Measurements from ENCODE around the gene IL21R. TPM values are rescaled to one million over a fixed set of nuclear protein-coding genes. Genes with fewer than 3 reads are reported as not detected.
A peak's percentile ranks its signal among the peaks of the same experiment; 100 is the strongest.
"Not testable (repeated sequence)": the region's sequence is repeated elsewhere in the genome, so short reads cannot be mapped to it uniquely, and the experiment has no call there.

IL21R gene
- total RNA-seq, 1 donor from 2014 or later, result 167 TPM

GRCh38 chr16:27390151-27390550 lies 11.8 kb upstream of the IL21R start:
- intact Hi-C loops (cut with micrococcal nuclease), result no loop called here
- peaks cover 22% of the 10 kb centered on the region for H3K9me3 Mint-ChIP-seq
- no peaks in the 10 kb centered on the region for H3K27me3 Mint-ChIP-seq
- DNase-seq (no peak), ATAC-seq (ENCODE audit: low read depth) (no peak)
- H3K4me1 Mint-ChIP-seq, result peaks cover 22% of the 10 kb centered on the region
- H3K27ac Mint-ChIP-seq, result no peak overlapping the region
- ChIA-PET CTCF (no interaction called here), POLR2A (interaction anchor here (0.8 to 28.2 kb wide), 4 partner anchors 12 to 62 kb away, joined by 3 to 1103 read pairs (median 50); partner anchors contain the start of gene IL21R)
- H3K36me3 Mint-ChIP-seq (ENCODE audit: low read depth), result peaks cover 15% of the 10 kb centered on the region
- TF ChIP-seq, protein P1, sequence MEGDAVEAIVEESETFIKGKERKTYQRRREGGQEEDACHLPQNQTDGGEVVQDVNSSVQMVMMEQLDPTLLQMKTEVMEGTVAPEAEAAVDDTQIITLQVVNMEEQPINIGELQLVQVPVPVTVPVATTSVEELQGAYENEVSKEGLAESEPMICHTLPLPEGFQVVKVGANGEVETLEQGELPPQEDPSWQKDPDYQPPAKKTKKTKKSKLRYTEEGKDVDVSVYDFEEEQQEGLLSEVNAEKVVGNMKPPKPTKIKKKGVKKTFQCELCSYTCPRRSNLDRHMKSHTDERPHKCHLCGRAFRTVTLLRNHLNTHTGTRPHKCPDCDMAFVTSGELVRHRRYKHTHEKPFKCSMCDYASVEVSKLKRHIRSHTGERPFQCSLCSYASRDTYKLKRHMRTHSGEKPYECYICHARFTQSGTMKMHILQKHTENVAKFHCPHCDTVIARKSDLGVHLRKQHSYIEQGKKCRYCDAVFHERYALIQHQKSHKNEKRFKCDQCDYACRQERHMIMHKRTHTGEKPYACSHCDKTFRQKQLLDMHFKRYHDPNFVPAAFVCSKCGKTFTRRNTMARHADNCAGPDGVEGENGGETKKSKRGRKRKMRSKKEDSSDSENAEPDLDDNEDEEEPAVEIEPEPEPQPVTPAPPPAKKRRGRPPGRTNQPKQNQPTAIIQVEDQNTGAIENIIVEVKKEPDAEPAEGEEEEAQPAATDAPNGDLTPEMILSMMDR (IDR thresholded peaks at IDR 0.05), result no peak
- no peak overlapping the region for H3K4me3 Mint-ChIP-seq

GRCh38 chr16:27392671-27393070 lies 9.3 kb upstream of the IL21R start:
- Mint-ChIP-seq H3K27me3 (no peaks in the 10 kb centered on the region), H3K4me3 (no peak overlapping the region), H3K36me3 (ENCODE audit: low read depth) (peaks cover 15% of the 10 kb centered on the region), H3K9me3 (peaks cover 27% of the 10 kb centered on the region), H3K27ac (peak overlapping the region; percentile 7), H3K4me1 (peaks cover 29% of the 10 kb centered on the region)
- TF ChIP-seq, protein P1 (IDR thresholded peaks at IDR 0.05), result no peak
- ChIA-PET POLR2A (interaction anchor here (0.7 to 28.2 kb wide), 5 partner anchors 9 to 74 kb away, joined by 4 to 1103 read pairs (median 6); partner anchors contain the start of gene IL21R), CTCF (interaction anchor here (0.9 to 2.1 kb wide), 3 partner anchors 16 to 25 kb away, joined by 3 to 6 read pairs (median 3); no protein-coding TSS in a partner anchor)
- no peak for DNase-seq
- ATAC-seq (ENCODE audit: low read depth), result no peak
- intact Hi-C loops (cut with micrococcal nuclease), result no loop called here

DNA sequence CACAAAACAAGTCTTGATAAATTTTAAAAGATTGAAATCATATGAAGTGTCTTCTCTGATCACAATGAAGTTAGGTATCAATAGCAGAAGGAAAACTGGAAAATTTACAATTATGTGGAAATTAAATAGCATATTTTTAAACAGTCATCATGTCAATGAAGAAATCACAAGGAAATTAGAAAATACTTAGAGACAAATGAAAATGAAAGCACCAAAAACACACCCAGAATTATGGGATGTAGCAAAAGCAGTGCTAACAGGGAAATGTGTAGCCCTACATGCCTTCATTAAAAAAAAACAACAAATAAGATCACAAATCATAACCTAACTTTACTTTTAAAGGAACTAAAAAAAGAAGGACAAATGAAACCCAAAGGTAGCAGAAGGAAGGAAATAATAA lies 7.5 kb upstream of the IL21R start:
- intact Hi-C loops (cut with micrococcal nuclease), result no loop called here
- Mint-ChIP-seq H3K27me3 (no peaks in the 10 kb centered on the region), H3K4me3 (no peak overlapping the region), H3K36me3 (ENCODE audit: low read depth) (peaks cover 15% of the 10 kb centered on the region), H3K9me3 (peaks cover 27% of the 10 kb centered on the region), H3K4me1 (peaks cover 36% of the 10 kb centered on the region), H3K27ac (no peak overlapping the region)
- ChIA-PET CTCF (no interaction called here), POLR2A (interaction anchor here (0.8 kb wide), 1 partner anchor 13 kb away, joined by 3 read pairs; no protein-coding TSS in a partner anchor)
- TF ChIP-seq, protein P1 (IDR thresholded peaks at IDR 0.05), result no peak
- no peak for ATAC-seq (ENCODE audit: low read depth)
- no peak for DNase-seq

- H3K27me3 Mint-ChIP-seq; ATAC-seq (ENCODE audit: low read depth); DNase-seq; intact Hi-C loops (cut with micrococcal nuclease): not testable (repeated sequence)
- ChIA-PET CTCF (interaction anchor here (0.9 to 1.6 kb wide), 5 partner anchors 9 to 51 kb away, joined by 3 to 11 read pairs (median 4); no protein-coding TSS in a partner anchor), POLR2A (interaction anchor here (1.0 to 13.6 kb wide), 6 partner anchors 9 to 166 kb away, joined by 3 to 1103 read pairs (median 187); no protein-coding TSS in a partner anchor)
- H3K36me3 Mint-ChIP-seq (ENCODE audit: low read depth), result peaks cover 21% of the 10 kb centered on the region
- peak overlapping the region; percentile 88 for H3K27ac Mint-ChIP-seq
- H3K4me3 Mint-ChIP-seq, result peak overlapping the region; percentile 66
- peaks cover 65% of the 10 kb centered on the region for H3K4me1 Mint-ChIP-seq
- H3K9me3 Mint-ChIP-seq, result peaks cover 16% of the 10 kb centered on the region
Observed at GRCh38 chr16:27398341-27398893, 3.6 kb upstream of the IL21R start.

DNA sequence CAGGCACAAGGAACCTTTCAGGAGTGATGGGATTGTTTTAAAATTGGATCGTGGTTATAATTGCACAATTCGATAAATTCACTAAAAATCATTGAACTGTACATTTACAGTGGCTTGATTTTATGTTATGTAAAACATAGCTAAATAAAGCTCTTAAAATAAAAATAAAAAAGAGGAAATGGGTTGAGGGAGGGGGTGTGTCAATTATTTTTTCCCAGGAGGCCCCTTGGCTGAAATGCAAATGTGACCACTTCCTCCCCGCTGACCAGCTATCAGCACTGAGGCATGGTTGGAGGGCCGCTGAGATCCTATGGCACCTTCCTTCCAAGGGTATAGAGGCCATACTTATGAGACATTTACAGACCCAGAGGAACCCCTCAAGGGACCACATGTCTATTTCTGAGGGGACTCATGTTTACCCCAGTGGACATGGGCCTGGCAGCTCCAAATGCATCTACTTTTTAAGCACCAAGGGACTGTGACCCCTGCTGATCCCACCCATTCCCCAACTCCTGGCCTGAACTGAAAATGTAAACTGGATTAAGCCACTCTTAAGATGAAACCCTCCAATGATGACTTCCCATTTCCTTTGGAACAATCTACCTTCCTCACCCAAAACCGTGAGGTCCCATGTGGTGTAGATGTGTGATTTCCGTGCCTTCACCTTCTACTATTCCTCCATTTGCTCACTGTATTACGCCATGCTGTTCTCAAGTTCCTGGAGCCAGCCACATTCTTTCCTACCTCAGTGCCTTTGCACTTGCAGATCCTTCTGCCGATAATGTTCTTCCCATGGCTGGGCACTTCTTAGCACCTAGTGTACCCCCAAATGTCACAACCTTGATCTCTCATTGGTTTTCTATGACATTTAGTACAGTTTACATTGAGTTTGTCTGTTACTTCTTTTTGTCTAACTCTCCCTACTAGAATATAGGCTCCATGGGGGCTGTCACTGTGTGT lies 2.8 kb upstream of the IL21R start:
- Mint-ChIP-seq H3K4me1 (peaks cover 73% of the 10 kb centered on the region), H3K4me3 (peak overlapping the region; percentile 66), H3K9me3 (peaks cover 13% of the 10 kb centered on the region), H3K27me3 (no peaks in the 10 kb centered on the region), H3K36me3 (ENCODE audit: low read depth) (peaks cover 27% of the 10 kb centered on the region), H3K27ac (peak overlapping the region; percentile 88)
- intact Hi-C loops (cut with micrococcal nuclease), result loop anchor here (1.0 kb wide), 1 partner anchor 27 kb away; no protein-coding TSS in a partner anchor
- POLR2A ChIA-PET, result interaction anchor here (0.9 to 13.6 kb wide), 8 partner anchors 8 to 167 kb away, joined by 3 to 1103 read pairs (median 11); no protein-coding TSS in a partner anchor
- CTCF ChIA-PET, result interaction anchor here (0.9 to 1.6 kb wide), 5 partner anchors 8 to 51 kb away, joined by 3 to 11 read pairs (median 4); no protein-coding TSS in a partner anchor
- ATAC-seq (ENCODE audit: low read depth) (peak; percentile 23), DNase-seq (no peak)
- TF ChIP-seq, protein P1 (IDR thresholded peaks at IDR 0.05), result no peak
